ENCODE results near the gene TAMM41.
"Not testable (repeated sequence)": the region's sequence is repeated elsewhere in the genome, so short reads cannot be mapped to it uniquely, and the experiment has no call there.

The TAMM41 gene

GRCh38 chr3:11814663-11815062 lies 32.0 kb downstream of the TAMM41 start:
- no peak for DNase-seq

DNA sequence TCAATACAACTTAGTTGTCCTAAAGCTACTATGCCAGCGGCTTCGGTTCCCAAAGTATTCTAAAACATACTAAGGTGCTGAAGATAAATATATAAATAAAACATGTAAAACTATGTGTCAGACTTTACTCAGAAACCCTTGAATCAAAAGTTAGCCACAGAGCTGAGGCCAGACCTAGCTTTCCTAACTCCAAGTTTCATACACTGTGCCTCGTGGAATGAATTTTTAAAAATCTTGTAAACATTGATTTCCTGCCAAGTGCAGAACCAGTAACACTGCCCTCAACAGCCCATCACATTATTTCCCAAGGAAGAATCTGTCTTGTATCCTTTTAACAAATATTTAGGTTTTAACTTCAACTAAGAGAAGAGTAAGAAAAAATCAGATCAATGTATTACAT lies 36.4 kb downstream of the TAMM41 start:
- no peak for DNase-seq

DNA sequence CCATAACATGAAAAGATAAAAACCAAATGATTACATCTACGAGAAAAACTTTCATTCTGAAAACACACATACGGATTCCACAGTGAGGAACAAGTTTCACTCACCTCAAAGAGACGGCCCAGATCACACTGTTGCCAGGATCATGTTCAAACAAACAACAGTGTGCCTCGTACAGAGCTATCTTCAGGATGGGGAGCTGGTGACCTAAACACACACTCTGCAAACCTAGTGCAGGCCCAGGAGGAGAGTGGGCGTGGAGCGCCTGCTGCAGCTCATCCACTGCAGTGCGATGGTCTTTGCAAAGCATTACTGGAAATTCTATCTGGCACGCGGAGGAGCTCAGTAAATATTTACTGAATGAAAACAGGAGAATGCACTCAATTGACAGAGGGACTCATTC lies 38.5 kb downstream of the TAMM41 start:
- no peak for DNase-seq

DNA sequence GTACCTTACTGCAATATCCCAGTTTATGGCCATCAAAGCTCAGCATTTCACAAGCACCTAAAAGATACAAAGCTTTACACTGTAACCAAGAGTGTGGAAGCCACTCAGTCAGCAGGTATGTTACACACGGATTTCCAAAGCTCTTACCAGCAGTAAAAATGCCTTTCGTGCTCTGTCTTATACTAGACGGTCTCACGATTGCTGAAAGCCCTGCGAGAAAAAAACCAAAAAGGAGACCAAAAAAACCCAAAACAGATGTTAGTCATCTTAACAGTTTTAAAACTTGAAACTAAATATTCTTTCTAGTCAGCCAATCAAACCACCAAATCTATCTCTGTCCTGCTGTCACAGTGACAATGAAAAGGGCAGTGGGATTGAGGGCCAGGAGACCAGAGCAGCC lies 39.0 kb downstream of the TAMM41 start:
- no peak for DNase-seq

GRCh38 chr3:11805716-11806115 lies 41.0 kb downstream of the TAMM41 start:
- DNase-seq: no peak

DNA sequence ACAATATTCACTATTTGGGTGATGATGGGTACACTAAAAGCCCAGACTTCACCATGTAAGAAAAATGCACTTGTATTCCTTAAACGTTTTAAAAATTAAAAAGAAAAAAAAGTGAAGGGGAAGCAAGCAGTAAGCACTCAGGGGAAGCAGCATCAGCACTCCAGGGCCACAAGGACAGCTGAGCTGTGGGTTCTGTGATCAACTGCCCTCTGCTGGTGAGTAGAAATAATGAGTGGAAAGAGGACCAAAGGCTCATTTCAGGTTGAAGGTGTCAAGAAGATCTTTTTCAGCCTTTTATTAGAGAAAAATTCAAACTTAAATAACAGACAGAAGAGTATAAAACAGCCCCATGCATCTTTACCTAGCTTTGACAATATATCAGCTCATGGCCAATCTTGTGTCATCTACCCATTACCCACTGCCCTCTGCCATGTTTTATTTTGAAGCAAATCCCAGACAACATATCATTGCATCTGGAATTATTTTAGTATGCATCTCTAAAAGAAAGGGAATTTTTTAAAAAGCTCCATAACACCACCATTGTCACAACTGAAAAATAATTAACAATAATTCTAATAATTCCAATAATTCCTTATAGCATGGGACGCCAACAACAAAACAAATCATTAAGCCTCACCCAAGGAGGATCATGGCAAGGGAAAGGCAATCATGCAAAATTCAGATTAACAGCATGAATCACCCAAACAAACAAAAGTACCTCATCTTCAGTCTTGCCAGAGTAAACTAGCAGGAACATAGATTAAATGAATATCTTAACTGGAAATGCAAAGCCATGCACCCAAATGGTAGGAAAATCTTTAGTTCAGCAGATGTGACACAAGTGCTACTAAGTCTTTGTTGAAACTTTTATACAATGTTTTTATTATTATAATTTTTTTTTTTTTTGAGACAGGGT lies 42.5 kb downstream of the TAMM41 start:
- DNase-seq: no peak

DNA sequence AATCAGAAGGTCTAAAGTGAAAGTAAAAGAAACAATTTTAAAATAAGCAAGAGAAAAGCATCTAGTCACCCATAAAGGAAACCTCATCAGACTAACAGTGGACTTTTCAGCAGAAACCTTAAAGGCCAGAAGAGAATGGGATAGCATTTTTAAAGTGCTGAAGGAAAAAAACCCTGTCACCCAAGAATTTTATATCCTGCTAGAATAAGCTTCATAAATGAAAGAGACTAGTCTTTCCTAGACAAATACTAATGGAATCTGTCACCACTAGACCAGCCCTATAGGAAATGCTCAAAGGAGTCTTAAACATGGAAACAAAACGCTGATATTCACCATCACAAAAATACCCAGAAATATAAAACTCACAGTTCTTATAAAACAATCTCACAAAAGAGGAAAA lies 46.9 kb downstream of the TAMM41 start:
- no peak for DNase-seq

DNA sequence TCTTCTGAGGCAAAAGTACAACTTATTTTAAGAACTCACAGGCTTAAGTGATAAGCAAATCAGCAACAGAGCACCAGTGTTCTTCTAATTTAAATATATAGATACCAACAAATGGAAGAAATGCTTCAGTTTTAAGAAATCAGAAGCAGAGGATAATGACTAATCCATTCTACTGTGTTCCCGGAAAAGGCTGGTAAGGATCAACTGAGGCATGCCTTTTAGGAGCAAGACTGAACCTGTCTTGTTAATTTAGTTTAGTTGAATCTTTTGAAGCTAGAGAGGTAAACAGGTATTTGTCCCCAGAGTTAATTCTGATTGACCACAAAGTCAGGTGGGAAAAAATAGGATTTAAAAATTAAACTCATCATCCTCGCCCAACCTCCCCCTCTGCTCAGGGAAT lies 51.8 kb downstream of the TAMM41 start:
- no peak for DNase-seq

GRCh38 chr3:11791339-11792200 lies 55.1 kb downstream of the TAMM41 start:
- no peak for DNase-seq

DNA sequence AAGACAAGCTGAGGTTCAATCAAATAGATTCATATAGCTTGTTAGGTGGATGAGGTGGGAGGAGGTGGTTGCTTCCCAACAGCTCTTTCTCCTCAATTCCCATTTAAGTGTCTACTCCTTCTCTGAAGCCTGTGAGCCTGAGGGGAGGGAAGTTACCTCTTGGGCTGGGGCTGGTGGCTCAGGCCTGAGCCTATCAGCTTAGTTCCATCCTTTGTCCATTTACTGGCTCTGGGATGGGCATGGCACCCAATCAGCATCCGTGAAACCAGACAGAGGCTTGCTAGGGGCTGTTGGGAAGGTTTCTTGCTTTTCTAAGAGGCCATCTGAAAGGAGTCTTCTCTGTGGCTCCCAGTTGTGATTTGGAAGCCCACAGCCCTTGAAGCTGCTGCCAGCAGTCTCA lies 57.3 kb downstream of the TAMM41 start:
- no peak for DNase-seq

DNA sequence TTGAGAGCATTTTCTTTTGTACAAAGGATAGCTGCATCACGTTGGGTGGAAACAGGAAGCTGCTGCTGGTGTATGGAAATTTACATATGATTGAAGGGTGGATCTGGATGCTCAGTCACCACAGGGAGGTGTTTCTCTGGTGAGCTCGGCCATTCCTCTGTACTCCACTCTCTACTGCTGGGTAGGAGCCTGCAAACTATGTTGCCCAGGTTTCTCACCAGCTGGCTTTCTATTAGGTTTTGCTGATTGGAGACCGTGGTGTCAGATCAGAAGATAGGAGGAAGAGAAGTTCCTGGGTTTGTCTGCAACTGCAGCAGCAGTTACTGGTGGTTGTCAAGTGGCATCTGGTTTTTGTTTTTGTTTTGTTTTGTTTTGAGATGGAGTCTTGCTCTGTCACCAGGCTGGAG lies 61.7 kb downstream of the TAMM41 start:
- DNase-seq: no peak

DNA sequence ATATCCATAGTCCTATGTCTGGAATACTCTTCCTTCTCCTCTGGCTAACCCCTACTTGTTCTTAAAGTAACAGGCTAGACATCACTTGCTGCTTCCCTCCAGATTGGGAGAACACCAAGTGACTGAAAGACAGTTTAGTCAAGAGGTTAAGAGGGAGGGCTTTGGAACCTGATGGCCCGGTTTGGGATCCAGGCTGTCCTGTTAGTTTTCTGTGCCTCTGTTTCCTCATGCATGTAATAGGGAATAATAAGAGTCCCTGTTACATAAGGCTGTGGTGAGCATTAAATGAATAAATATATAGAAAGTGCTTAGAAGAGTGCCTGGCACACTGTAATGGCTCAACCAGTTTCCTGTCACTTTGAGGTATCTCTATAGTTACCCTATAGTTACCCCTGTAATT lies 66.3 kb downstream of the TAMM41 start:
- DNase-seq: no peak

DNA sequence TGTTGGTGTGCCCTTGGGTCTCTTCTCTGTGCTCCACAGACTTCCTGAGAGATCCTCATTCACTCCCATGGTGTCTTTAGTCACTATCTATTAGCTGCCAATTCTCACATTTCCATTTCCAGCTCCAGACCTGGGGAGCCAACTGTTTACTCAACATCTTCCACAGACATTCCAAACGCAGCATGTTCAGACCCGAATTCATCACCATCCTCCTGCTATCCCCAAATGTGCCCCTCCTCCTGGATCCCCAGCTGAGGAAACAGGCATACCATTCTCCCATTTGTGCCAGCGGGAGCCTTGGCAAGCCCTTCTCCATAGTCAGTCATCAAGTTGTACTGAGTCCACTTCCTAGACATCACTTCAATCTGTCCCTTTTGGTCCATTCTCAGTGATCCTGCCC lies 67.1 kb downstream of the TAMM41 start:
- DNase-seq: no peak

- DNase-seq: no peak
Measured at GRCh38 chr3:11778248-11778647, 68.4 kb downstream of the TAMM41 start.

DNA sequence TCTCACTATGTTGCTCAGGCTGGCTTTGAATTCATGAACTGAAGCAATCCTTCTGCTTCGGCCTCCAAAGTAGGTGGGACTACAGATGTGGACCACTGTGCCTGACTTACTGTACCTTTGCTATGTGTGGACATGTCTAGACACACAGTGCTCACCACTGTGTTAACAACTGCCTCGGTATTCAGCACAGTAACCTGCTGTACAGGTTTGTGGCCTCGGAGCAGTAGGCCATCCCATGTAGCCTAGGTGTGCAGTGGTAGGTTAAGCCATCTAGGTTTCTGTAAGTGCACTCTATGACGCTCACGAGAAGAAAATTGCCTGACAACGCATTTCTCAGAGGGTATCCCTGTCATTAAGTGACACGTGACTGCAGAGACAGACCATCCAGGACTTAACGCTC lies 70.3 kb downstream of the TAMM41 start:
- no peak for DNase-seq

- DNase-seq: no peak
Measured at GRCh38 chr3:11775493-11775892, 71.2 kb downstream of the TAMM41 start.

GRCh38 chr3:11774296-11774877 lies 72.3 kb downstream of the TAMM41 start:
- DNase-seq: no peak

DNA sequence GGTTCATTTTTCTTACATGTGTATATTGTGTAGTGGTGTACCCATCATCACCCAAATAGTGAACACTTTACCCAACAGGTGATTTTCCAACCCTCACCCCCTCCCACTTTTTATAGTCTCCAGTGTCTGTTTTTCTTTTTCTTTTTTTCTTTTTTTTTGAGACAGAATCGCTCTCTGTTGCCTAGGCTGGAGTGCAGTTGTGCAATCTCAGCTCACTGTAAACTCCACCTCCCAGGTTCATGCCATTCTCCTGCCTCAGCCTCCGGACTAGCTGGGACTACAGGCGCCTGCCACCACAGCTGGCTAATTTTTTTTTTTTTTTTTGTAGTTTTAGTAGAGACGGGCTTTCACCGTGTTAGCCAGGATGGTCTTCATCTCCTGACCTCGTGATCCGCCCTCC lies 74.8 kb downstream of the TAMM41 start:
- DNase-seq: not testable (repeated sequence)

DNA sequence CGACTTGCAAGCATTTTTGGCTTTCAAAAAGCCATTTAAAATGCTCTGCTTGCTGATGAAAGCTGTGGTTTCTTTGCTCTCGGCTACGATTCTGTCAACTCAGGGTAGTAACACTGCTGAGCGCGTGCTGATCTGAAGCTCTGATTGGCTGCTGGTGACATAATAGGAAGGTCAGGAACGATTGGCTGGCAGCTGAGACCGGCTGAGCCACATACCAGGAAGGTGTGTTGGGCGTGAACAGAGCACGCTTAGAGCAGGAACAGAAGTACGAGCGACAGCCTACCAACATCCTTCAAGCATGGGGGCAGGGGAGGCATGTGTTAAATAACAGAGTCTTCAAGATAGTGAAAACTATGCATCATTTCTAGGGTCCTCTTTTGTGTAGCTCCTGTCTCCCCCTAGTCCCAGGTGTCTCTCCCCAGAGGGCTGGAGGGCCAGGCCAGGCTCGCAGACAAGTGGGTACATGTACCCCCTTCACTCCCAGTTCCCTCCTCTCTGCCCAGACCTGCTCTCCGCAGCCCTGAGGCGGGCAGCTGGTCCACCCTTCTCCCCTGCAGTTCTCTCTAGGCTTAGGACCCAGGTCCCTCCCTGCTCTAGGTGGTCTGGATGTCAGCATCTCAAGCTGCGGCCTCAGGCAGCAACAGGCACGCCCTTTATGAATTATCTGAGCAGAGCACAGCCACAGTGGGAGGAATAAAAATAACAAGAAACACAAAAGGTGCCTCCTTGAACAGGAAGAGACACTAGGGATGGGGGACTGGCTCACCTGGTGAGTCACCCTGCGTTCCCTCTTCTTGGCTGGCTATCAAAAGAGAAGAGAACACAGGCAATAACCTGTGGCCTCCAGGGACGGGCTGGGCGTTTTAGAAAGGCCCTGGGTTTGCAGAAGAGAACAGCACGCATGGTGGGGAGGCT lies 76.0 kb downstream of the TAMM41 start:
- DNase-seq: no peak

DNA sequence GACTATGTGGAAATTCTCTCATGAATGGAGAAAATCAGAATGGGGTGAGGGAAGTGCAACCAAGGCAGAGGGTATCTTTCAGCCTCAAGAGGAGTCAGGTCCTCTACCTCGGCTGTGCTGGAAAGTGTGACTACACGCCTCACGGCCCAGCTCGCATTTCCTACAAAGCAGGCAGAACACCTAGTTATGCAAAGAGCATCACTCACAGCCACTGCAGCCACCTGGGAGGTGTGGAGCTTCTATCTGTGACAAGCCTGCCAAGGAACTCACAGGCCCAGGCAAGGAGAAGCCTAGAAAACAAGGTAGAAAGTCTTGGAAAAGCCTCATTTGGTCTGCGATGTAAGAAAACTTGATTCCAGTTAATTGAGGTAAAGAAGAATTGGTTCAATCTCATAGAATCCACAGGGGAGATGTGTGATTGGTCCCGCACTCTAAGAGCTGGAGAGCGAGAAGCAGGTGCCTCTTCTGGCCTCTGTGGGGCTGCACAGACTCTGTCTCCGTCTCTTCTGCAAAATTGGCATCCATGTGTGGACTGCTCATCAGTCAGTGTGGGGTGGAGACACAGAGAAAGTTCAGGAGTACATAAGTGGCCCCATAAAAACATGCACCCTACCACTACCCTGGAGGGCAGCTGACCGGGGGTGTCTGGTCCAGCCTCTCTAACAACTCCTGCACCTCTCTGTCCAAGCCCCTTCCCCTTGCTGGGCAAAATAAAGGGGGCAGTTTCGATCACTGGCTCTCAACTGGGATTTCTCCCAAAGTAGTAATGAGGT lies 76.8 kb downstream of the TAMM41 start:
- DNase-seq: no peak

DNA sequence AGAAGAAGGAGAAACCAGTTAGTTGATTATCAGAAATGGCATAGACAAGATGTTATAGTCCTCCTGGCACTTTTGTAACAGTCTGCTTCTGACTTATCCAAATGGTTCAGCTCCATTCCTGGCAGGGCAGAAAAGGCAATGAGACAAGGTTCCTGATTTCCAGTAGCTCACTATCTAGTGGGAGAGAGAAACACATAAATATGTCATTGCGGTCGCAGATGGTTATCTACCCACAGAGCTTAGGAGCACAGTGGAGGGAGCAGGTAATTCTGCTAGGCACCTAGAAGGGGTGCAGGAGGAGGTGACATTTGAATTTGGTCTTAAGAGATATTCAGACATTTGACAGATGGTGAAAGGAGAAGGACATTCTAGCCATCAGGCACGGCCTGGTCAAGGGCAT lies 78.1 kb downstream of the TAMM41 start:
- no peak for DNase-seq

DNA sequence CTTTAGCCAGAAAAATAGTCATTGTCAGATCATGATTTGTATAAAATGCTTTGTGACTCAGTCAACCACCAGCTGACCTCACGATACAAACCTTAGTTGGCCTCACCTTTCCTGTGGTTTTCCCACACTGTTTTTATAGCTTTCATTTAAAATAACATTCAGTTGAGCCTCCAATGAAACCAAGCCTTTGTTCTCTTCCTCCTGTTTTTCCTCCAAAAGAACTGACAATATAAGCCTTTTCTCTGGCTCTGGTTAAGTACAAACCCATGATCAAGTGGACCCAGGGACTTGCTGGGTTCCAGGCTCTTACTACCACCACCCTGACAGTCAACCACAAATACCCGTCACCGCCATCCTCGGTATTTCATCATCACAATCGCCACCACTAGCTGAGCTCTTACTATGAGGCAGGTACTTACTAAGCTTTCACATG lies 81.7 kb downstream of the TAMM41 start:
- no peak for DNase-seq

Measured in NCI-H524 treated with DMSO at 0.1 percent for 48 hours (cell line).